Stimulated activated CD4-positive, alpha-beta T cell treated with anti-CD3 and anti-CD28 coated beads, Interleukin-4, amount 100 ng/mL, for 1 hour (primary cell): ENCODE results near the gene CABP4.
"Not testable (repeated sequence)": the region's sequence is repeated elsewhere in the genome, so short reads cannot be mapped to it uniquely, and the experiment has no call there.

ENCODE experiments used
- DNase-seq: peaks from one replicate; pipeline ENCODE4 v3.0.0-alpha.2; 2020

Gene CABP4

DNA sequence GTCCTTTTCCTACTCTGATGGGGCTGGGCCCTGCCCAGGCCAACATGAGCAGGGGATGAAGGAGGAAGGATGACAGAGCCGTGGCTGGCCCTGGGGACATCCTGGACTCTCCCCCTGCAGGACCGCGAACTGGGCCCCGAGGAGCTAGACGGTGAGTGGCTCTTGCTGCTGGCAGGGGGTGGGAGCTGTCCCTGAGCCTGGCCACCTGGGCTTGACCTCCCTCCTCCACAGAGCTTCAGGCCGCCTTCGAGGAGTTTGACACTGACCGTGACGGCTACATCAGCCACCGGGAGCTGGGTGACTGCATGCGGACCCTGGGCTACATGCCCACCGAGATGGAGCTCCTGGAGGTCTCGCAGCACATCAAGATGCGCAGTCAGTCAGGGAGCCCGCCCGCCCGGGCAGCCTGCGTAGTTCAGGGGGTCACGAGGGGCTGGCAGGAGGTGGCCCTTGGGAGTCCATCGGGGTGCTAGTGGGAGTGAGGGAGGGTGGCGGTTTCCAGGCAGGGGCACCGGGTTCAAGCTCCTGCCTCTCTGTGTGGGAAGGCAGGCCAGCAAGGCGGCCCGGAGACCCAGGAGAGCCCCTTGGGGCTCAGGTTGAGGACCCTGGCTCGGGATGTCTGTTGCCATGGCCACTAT is 1.0 kb downstream of the CABP4 start:
- no peak for DNase-seq

DNA sequence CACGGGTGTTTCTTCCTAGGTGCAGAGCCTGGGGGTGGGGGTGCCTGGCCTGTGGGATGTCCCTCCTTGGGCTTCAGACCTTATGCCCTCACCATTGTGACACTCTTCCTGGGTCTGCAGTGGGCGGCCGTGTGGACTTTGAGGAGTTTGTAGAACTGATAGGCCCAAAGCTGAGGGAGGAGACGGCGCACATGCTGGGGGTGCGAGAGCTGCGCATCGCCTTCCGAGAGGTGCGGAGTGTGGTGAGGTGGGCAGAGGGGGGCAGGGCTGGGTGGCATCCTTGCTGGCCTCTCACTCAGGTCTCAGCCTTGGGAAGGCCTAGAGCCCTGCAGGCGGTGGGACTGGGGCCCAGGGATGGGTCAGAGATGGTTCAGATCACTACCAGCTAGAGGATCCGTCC is 2.3 kb downstream of the CABP4 start:
- DNase-seq = no peak

DNA sequence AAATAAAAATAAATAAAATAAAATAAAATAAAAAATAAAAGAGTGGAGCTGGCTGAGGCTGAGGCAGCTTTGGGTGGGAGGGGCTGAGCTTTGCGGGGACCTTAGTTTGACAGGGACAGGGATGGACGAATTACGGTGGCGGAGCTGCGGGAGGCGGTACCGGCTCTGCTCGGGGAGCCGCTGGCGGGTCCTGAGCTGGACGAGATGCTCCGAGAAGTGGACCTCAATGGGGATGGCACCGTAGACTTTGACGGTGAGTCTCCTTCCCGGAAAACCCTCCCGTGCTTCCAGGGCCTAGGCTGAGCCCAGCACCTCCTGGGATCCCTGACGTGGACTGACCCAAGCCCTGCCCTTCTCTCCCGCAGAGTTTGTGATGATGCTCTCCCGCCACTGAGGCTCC is 3.1 kb downstream of the CABP4 start:
- no peak for DNase-seq

DNA sequence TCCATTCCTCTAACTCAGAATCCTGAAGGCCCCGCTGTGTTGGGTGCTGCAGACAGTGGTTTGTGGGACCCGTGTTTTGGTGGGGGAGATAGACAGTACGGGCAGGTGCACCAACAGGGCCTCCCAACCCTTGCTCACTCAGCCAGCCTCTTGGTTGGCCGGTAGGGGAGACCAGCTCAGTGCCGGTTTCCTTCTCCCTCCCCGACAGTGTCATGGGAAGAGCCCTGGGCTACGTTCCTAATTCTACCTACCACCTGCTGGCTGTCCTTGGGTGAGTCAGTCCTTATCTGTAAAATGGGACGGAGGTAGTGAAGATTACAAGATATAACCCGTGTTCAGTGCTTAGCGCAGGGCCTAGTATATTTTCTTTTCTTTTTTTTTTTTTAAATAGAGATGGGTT is 8.0 kb downstream of the CABP4 start:
- no peak for DNase-seq

DNA sequence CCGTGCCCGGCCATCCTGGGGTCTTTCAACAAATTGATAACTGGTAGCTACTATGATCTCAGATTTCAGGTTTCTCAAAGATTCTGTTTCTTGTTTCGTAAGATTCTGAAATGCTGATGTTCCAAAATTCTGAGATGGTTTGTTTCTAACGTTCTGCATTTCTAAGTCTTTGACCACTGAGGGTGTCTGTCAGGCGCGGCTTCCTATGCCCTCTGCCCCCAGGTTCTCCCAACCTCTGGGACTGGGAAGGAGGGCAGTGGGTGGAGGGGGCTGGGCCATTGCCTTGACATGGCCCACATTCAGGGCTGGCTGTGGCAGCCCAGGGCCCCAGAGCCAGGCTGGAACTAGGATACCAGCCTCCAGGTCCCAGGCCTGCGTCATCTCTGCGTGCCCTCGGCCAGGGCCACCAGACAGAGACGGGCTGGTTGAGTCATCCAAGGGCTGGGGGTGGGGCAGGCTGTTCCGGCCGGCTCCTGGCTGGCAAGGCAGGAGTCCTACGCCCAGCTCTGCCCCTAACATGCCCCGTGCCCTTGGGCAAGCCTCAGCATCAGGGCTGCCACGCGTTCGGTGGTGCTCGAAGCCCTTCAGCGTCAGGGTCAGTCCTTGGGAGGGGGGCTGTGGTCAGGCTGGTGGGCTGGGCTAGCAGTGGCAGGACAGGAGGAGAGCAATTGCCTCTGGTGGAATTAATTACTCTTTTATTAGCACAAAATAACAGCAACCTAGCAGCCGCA is 8.7 kb downstream of the CABP4 start:
- DNase-seq = no peak

DNA sequence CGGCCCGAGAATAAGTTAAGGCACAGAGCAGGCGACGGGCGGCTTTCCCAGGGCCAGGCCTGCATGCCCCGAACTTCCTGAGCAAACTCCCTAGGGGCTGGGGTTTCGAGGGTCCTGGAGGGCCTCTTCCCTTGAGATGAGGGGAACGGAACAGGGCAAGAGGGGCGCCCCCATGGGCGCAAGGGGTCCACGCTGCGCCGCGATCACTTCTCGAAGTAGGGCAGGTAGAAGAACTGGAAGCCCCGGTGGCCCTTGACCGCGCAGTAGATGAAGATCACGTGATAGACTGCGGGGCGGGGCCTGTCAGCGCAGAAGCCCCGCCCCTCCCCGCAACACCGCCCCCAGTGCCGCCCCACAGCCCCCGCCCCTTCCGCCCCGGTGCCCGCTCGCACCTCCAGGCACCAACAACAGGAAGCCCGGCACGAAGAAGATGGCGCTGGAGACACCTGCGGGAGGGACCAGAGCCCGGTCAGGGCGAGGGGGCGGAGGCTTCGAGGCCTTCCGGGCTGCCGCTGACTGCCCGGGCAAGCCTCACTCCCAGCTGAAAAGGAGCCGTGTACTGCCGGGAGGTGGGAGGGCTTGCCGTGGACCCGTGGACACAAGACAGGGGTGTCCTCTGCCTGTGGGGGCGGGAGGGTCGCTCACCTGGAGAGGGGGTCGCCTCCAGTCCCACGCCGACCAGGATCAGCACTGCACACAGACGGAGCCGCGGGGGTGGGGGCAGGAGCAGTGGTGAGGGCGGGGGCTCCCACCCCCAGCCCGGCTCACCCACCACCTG is 9.4 kb downstream of the CABP4 start:
- DNase-seq = peak; percentile 89

DNA sequence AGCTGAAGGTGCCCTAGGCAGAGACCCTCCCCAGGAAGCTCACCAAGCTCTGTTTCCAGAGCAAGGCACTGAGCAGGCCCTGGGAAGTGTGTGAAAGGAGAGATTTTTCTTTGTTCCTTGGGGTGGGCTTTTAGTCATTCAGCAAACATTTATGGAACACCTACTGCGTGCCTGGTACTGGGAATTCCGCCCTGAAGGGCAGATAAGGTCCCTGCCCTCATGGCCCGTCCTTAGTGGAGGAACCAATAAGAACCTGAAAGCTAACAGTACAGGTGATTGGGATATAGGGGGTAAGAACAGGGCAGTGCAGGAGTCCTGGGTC is 10.0 kb downstream of the CABP4 start:
- DNase-seq = no peak

DNA sequence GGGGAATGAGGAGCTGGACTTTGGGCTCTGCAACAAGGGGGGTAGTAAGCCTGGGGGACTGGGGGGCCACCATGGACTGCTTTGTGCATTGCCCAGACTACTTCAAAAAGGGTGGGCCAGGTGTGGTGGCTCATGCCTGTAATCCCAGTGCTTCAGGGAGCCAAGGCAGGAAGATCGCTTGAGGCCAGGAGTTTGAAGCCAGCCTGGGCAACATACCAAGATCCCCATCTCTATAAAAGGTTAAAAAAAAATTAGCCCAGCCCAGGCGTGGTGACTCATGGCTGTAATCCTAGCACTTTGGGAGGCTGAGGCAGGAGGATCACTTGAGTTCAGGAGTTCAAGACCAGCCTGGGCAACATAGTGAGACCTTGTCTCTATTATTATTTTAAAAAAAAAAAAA is 10.4 kb downstream of the CABP4 start:
- DNase-seq = not testable (repeated sequence)

DNA sequence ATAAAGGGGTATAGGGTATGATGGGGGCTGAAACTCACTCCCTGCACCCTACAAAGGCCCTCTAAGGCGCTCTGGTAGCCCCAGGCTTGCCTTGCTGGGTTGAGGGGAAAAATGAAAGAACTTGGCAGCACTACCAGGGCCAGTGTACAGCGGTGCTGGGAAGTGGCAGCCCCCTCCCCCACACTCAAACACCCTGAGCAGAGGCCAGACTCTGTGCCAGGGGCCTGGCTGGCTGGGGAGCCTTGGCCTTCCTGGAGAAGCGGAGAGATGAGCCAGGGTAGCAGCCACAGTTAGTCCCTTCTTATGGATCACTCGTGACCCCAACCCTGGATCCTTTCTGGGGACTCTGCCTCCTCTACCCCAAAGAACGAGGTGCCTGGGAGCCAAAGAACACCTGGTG is 11.2 kb downstream of the CABP4 start:
- DNase-seq = no peak

DNA sequence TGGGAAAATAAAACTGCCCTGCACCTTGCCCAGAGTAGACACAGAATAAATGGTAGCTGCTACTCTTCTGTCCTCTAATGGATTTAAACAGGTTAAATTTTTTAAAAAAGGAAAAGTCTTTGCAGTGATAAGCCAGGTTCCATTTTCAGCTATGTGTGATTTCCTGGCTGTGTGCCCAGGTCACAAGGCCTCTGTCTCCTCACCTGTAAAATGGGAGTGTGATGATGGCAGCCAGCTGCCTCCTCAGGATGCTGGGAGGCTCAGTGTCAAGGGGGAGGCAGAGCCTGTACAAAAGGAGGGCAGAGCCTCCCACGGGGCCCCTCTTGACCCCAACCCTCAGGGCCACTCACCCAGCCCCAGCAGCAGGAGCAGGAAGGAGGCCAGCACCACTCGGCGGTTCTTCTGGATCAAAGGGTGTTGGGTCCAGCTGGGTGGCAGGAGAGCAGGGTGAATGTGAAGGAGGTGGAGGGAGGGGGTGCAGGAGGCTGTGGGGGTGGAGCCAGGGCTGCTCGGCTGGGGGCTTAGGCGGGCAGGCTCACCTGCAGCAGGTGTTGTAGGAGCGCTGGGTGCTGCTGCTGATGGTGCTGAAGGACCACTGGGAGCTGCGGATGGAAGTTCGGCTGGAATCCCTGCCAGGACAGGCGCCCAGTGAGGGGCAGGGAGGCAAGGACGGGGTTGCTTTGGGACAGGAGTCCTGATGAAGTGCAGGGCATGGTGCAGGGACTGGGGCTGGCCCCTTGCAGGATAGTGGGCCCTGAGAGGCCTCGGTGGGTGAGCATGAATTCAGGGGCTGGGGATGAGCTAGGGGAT is 12.0 kb downstream of the CABP4 start:
- no peak for DNase-seq

DNA sequence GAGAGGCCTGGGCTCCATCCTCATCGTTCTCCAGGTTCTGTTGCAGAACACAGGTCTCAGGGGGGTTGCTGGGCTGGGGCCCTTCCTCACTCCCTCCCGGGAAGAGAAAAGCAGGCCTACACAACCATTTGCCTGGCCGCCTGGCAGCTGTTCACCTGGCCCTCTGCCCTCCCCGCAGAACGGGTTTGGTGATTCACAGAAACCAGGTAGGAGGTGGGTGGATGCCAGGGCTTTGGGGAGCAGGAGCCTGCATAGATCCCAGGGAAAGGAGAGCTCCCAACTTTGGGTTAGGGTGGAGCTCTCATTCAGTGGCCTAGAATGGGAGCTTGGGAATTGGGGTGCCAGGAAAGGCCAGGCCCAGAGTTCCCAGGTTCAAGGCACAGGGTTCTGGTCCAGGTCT is 12.9 kb downstream of the CABP4 start:
- DNase-seq = no peak

DNA sequence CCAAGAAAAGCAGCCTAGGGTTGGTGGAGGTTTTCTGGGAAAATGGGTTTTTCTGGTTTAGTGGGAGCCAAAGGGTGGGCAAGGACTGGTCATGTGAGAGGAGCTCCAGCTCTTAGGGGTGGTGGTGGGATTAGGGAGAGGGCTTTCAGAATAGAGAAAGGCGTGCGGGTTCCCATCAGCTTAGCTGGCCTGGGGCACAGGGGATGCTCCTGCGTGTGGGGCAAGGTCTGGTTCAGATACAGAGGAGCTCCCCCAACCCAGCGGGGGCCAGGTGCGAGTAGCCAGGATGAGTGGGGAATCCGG is 13.3 kb downstream of the CABP4 start:
- no peak for DNase-seq

DNA sequence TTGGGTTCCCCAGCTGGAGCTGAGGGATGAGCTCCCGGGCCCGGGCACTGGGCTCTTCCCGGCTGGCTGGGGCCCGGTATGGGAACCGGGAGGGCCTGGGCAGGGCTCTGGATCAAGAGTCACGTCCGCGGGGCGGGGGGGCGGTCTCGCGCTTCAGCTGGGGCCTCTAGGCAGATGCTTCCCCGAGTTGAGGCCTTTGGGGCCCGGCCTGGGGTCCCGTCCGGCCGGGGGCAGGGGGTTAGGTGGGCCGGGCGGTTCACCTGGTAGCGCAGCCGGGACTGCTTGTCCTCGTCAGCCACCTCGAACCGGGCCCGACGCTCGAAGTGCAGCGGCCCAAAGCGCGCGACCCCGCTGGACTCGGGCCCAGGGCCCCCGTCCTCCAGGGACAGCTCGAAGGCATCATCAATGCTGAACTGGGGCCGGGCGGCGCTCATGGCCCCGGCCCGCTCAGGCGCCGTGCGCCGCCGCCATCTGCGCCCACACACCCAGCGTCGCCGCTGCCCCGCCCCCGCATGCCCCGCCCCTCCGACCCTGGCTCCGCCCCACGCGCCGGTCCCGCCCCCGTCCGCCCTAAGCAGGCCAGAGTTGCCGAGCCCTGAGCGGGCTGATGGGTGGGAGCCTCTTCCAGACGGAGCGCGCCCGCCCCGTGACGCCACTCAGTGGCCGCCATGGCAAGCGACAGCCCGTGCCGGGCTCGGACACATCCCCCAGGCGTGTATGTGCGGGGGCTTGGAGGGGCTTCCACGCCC is 13.8 kb downstream of the CABP4 start, which contains the start of gene TMEM134:
TSS of gene TMEM134 (minus strand) at position 493 of the 749 bp plus-strand sequence. CDS start at position 434, 59 bp downstream.
- DNase-seq = peak; percentile 91

DNA sequence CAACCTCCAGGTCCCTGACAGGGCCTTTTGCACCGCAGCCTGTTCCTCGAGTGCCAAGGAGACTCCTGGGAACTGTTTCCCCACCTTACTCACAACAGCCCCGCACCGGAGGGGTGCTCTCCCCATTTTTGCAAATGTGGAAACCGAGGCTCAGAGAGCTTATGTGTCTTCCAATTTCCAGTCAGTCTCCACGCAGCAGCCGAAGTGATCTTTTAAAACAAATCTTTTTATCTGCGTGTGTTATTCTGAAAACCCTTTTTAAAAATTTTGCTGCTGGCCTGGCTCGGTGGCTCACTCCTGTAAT is 14.3 kb downstream of the CABP4 start:
- DNase-seq = no peak

DNA sequence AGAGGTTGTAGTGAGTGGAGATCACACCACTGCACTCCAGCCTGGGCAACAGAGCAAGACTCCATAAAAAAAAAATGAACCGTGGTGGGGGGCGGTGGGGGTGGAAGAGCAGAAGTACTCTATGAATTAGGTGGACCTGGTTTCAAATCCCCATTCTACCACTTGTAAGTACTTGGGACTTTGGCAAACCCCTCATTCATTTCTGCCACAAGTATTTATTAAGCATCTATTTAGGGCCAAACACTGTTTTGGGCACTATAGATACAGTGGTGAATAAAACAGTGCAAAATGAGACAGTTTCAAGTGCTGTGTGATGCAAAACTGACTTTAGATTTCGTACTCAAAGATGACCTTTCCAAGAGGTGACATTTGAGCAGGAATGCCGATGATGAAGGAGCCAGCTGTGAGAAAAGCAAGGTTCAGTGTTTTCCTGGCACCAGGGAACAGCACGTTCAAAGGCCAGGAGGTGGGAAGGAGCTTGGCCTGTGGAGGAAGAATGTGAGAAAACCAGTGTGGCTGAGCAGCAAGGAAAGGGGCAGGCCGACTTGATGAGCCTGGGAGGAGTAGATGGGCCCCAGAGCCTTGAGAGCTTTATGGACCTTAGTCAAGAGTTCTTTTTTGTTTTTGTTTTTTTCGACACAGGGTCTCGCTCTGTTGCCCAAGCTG is 15.3 kb downstream of the CABP4 start:
- DNase-seq = no peak

DNA sequence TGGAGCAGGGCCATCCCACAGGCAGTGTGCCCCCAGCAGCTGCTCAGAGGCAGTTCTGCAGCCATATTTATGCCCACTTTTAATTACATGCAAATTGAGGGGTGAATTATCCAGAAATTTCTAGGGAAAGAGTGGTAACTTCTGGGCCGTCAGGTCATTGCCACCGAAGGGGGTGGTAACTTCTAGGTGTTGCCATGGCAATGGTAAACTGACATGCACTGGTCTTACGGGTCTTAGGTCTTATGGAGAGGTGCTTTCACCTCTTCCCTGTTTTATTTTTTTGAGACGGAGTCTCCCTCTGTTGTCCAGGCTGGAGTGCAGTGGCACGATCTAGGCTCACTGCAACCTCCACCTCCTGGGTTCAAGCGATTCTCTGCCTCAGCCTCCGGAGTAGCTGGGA is 17.7 kb downstream of the CABP4 start:
- DNase-seq = no peak

DNA sequence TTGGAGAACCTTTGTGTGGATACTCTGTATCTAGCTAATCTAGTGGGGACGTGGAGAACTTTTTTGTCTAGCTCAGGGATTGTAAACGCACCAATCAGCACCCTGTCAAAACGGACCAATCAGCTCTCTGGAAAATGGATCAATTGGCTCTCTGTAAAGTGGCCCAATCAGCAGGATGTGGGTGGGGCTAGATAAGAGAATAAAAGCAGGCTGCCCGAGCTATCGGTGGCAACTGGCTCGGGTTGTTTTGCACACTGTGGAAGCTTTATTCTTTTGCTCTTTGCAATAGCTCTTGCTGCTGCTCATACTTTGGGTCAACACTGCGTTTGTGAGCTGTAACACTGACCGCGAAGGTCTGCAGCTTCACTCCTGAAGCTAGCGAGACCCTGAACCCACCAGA is 21.5 kb downstream of the CABP4 start:
- DNase-seq = not testable (repeated sequence)

DNA sequence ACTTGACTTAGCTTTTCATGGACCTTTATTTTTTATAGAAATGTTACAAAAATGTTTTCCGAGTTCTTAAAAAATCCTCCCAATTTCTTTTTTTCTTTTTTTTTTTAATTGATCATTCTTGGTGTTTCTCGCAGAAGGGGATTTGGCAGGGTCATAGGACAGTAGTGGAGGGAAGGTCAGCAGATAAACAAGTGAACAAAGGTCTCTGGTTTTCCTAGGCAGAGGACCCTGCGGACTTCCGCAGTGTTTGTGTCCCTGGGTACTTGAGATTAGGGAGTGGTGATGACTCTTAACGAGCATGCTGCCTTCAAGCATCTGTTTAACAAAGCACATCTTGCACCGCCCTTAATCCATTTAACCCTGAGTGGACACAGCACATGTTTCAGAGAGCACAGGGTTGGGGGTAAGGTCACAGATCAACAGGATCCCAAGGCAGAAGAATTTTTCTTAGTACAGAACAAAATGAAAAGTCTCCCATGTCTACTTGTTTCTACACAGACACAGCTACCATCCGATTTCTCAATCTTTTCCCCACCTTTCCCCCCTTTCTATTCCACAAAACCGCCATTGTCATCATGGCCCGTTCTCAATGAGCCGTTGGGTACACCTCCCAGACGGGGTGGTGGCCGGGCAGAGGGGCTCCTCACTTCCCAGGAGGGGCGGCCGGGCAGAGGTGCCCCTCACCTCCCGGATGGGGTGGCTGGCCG is 22.3 kb downstream of the CABP4 start:
- not testable (repeated sequence) for DNase-seq

DNA sequence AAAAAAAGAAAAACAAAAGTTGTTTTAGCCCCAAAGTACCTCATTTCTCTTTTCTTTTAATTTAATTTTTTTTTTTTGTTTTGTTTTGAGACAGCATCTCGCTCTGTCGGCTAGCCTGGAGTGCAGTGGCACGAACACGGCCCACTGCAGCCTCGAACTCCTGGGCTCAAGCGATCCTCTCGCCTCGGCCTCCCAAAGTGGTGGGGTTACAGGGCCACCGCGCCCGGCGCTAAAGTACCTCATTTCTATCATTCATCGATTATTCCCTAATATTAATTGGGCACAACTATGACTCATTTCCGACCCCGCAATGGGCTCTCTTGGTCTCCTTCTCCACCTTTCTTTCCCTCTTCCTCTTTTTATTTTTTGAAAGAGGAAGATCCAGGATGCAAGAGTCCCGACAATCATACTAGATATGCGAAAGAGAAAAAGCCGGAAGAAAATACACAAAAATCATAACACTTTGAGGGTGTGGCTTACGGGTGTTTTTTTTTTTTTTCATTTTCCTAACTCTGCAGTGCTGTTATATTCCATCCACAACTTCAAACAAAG is 27.2 kb downstream of the CABP4 start:
- DNase-seq = no peak

DNA sequence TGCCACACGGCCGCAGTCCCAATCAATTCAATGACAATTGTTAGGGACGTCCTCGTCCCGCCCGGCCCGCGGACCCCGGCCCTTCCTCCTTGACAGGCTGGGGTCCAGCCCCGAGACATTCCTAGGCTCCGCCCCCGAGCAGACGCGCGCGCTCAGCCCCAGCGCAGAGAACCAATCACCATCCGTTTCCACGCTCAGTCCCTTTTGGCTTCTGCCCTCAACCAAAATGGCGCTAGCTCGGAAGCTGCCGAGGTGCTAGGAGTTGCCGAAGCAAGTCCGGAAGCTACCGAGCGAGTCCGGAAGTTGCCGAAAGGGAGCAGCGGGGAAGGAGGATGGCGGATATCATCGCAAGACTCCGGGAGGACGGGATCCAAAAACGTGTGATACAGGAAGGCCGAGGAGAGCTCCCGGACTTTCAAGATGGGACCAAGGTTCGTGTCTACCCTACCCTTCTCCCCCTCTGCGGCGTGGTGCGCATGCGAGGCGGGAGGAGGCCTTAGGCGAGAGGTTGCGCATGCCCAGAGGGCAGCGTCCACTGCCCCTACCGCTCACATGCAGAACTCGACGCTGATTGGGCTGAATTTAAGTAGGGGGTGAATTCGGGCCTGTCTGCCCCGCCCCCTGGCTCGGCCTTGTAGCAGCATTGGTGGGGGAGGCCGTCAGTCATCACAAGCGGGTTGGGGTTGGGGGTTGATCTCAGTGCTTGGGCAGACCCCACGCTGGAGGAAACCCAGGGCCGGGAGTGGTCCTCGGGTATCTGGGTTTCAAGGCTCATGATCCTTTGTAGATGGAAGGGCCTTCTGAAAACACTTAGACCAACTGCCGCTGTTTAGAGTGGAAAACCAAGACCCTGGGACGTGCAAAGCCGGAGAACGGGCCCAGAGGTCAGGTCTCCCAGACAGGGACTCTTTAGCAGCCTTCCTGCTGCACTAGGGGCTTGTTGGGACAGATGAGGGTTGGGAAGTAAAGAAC is 28.0 kb downstream of the CABP4 start, which contains the start of gene AIP:
TSS of gene AIP (plus strand) at position 200 of the 972 bp plus-strand sequence. CDS start at position 333, 133 bp downstream.
- DNase-seq = peak; percentile 98
